Calu3 (cell line): ENCODE measurements around the gene TNF. TPM values are rescaled to one million over a fixed set of nuclear protein-coding genes. Genes with fewer than 3 reads are reported as not detected.
A peak's percentile ranks its signal among the peaks of the same experiment; 100 is the strongest.

ENCODE experiments used
- Bru-seq: library from RNA; stranded (reverse); fragments of 400-500 nt; gene quantifications from one replicate; lab custom pipeline; 2021; lab: Mats Ljungman, UMichigan
- BruChase-seq, 2 experiments: library from RNA; stranded (reverse); fragments of 400-500 nt; gene quantifications; one replicate each; lab custom pipeline; 2021; lab: Mats Ljungman, UMichigan
- BruUV-seq: library from RNA; stranded (reverse); fragments of 400-500 nt; replicated peaks from 2 replicates; lab custom pipeline; 2021; lab: Mats Ljungman, UMichigan
- CTCF ChIA-PET: fragments of 300-600 bp; sonication (Branson Sonifier 250); formaldehyde crosslinking; loops from one replicate; lab custom pipeline; 2022; ENCODE audit warnings: antibody characterized with exemption; lab: Charles Lee
- DNase-seq: peaks from one replicate; pipeline ENCODE4 v3.0.0; 2022
- H3K27ac Mint-ChIP-seq: one replicate; pipeline ENCODE4 v1.8.0; 2022; ENCODE audit warnings: mixed read lengths; ENCODE audit not compliant: unreplicated experiment
- H3K27me3 Mint-ChIP-seq: one replicate; pipeline ENCODE4 v1.8.0; 2022; ENCODE audit warnings: mixed read lengths; ENCODE audit not compliant: unreplicated experiment
- H3K36me3 Mint-ChIP-seq: one replicate; pipeline ENCODE4 v1.8.0; 2022; ENCODE audit warnings: mild to moderate bottlenecking, moderate library complexity, mixed read lengths; ENCODE audit not compliant: insufficient read depth, unreplicated experiment
- H3K4me1 Mint-ChIP-seq: one replicate; pipeline ENCODE4 v1.8.0; 2022; ENCODE audit warnings: mild to moderate bottlenecking, low read depth, mixed read lengths; ENCODE audit not compliant: unreplicated experiment
- H3K4me3 Mint-ChIP-seq: one replicate; pipeline ENCODE4 v1.8.0; 2022; ENCODE audit warnings: mild to moderate bottlenecking, low read depth, moderate library complexity, mixed read lengths; ENCODE audit not compliant: unreplicated experiment
- H3K9me3 Mint-ChIP-seq: one replicate; pipeline ENCODE4 v1.8.0; 2022; ENCODE audit warnings: low read depth, mixed read lengths; ENCODE audit not compliant: unreplicated experiment
- intact Hi-C: fragments of 100-400 bp; cut with micrococcal nuclease; formaldehyde crosslinking; loops from one replicate; pipeline ENCODE4 v1.10.0; 2022; ENCODE audit not compliant: unreplicated experiment
- long read RNA-seq: library from polyadenylated mRNA; stranded (forward); transcript quantifications from one replicate; pipeline ENCODE4 v2.0.0, GENCODE V29; 2022
- total RNA-seq: library from RNA; stranded (reverse); gene quantifications from 2 replicates; pipeline ENCODE4 v1.2.3, GENCODE V29; 2022
- TF ChIP-seq, protein P1 (sequence below): fragments of 200-600 bp; IDR thresholded peaks from one replicate; pipeline ENCODE4 v1.8.0; 2022; ENCODE audit warnings: antibody characterized with exemption; ENCODE audit not compliant: unreplicated experiment

The TNF gene
- total RNA-seq (0.22 and 0.68 TPM in 2 replicates), Bru-seq, nascent RNA (percentile 25 among the genes with signal in this experiment), BruChase-seq, experiment 1, labeled RNA remaining after a 6-hour chase (percentile 33 among the genes with signal in this experiment), BruChase-seq, experiment 2, labeled RNA remaining after a 2-hour chase (percentile 33 among the genes with signal in this experiment)
- long read RNA-seq: 0 reads

DNA sequence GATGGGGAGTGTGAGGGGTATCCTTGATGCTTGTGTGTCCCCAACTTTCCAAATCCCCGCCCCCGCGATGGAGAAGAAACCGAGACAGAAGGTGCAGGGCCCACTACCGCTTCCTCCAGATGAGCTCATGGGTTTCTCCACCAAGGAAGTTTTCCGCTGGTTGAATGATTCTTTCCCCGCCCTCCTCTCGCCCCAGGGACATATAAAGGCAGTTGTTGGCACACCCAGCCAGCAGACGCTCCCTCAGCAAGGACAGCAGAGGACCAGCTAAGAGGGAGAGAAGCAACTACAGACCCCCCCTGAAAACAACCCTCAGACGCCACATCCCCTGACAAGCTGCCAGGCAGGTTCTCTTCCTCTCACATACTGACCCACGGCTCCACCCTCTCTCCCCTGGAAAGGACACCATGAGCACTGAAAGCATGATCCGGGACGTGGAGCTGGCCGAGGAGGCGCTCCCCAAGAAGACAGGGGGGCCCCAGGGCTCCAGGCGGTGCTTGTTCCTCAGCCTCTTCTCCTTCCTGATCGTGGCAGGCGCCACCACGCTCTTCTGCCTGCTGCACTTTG is at the start of gene TNF:
Gene TNF (plus strand): TSS at position 231 of the 567 bp plus-strand sequence. CDS start 177 bp downstream, at position 408.
- intact Hi-C loops: no loop called here
- H3K4me3 Mint-ChIP-seq: no peak within 1 kb of the TSS
- peaks cover 53% of the 10 kb centered on the region for H3K27me3 Mint-ChIP-seq
- CTCF ChIA-PET: interaction anchor here (1.0 to 1.4 kb wide), 3 partner anchors 21 to 28 kb away, joined by 3 to 5 read pairs (median 4); partner anchors contain the start of gene NFKBIL1
- TF ChIP-seq, protein P1, sequence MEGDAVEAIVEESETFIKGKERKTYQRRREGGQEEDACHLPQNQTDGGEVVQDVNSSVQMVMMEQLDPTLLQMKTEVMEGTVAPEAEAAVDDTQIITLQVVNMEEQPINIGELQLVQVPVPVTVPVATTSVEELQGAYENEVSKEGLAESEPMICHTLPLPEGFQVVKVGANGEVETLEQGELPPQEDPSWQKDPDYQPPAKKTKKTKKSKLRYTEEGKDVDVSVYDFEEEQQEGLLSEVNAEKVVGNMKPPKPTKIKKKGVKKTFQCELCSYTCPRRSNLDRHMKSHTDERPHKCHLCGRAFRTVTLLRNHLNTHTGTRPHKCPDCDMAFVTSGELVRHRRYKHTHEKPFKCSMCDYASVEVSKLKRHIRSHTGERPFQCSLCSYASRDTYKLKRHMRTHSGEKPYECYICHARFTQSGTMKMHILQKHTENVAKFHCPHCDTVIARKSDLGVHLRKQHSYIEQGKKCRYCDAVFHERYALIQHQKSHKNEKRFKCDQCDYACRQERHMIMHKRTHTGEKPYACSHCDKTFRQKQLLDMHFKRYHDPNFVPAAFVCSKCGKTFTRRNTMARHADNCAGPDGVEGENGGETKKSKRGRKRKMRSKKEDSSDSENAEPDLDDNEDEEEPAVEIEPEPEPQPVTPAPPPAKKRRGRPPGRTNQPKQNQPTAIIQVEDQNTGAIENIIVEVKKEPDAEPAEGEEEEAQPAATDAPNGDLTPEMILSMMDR: no peak
- H3K9me3 Mint-ChIP-seq: no peaks in the 10 kb centered on the region
- H3K36me3 Mint-ChIP-seq: no peaks in the 10 kb centered on the region
- no TSS peak for BruUV-seq
- no peak within 1 kb of the TSS for H3K27ac Mint-ChIP-seq
- peaks cover 2% of the 10 kb centered on the region for H3K4me1 Mint-ChIP-seq
- no peak for DNase-seq

DNA sequence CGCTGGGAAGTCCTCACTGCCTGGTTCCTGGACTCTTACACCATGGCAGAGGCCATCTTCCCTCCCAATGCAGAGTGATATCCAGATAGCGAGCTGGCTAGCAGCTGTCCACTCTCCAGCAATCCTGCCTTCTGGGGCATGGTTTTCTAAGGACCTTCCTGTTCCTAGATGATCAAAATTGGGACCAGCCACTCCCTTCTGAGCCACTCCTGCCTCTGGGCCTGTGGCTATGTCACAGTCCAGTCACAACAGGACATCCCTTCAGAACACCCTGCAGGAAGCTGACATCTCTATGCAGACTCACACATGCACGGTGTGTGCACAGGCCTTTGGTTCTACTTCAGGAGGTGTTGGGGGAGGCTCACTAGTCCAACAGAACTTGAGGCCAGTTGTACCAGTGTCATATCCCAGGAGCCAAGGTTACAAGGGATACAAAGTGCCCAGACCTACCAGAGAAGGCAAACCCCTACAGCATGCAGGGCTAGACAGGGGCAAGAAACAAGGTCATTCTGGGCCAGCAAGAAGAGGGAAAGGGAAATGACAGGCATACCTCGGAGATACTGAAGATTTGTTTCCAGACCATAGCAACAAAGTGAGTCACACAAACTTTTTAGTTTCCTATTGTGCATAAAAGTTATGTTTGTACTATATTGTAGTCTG is 49.3 kb upstream of the TNF start:
- H3K36me3 Mint-ChIP-seq: peaks cover 30% of the 10 kb centered on the region
- DNase-seq: no peak
- BruUV-seq: no TSS peak
- no peak overlapping the region for H3K4me3 Mint-ChIP-seq
- H3K4me1 Mint-ChIP-seq: peaks cover 24% of the 10 kb centered on the region
- H3K9me3 Mint-ChIP-seq: no peaks in the 10 kb centered on the region
- H3K27me3 Mint-ChIP-seq: peaks cover 11% of the 10 kb centered on the region
- CTCF ChIA-PET: interaction anchor here (0.8 kb wide), 1 partner anchor 15 kb away, joined by 7 read pairs; the partner anchor contains the start of gene DDX39B
- intact Hi-C loops: no loop called here
- TF ChIP-seq, protein P1: no peak
- H3K27ac Mint-ChIP-seq: no peak overlapping the region

DNA sequence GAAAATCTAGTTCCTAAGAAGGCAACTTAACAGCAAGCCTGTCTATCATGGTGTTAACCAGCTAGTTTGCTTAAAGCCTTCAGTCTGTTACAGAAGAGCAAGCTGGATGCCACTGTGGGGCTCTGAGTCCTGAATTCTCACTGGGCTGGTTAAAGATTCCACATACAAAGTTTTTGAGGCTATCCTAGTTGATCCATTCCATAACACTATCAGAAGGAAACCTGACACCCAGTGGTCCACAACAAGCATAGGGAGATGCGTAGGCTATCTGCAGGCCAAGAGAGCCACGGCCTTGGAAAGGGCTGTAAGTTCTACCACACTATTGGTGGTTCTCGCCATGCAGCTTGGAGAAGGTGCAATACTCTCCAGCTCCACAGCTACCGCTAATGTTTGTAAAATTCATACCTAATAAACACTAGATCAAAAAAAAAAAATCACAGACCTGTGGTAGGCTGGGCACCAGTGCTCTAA is 47.0 kb upstream of the TNF start:
- peak overlapping the region; percentile 22 for H3K27ac Mint-ChIP-seq

DNA sequence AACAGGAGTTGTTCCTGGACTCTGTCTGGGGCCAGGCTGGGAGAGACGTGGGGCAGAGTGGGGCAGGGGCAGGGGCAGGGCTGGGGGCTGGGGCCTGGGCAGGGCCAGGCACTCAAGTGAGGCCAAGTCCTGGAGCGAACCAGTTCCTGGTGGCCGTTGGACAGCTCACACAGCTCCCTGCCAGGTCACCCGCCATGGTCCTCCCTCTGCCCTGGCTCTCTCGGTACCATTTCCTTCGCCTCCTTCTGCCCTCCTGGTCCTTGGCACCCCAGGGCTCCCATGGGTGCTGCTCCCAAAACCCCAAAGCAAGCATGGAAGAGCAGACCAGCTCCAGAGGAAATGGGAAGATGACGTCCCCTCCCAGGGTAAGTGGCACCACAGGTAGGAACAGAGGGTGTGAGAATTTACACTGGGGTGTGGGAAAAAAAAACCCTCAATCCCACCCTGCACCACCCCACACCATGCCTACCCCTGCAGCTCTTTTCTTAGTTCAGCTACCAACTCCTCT is 46.5 kb upstream of the TNF start, which contains the start of gene MCCD1:
Gene MCCD1 (plus strand): TSS at position 142 of the 508 bp plus-strand sequence. CDS start 53 bp downstream, at position 195.
- CTCF ChIA-PET: interaction anchor here (1.8 kb wide), 1 partner anchor 13 kb away, joined by 11 read pairs; the partner anchor contains the start of gene DDX39B
- BruUV-seq: no TSS peak
- Mint-ChIP-seq H3K36me3 (peaks cover 58% of the 10 kb centered on the region), H3K4me1 (peaks cover 32% of the 10 kb centered on the region), H3K27me3 (no peaks in the 10 kb centered on the region), H3K4me3 (no peak within 1 kb of the TSS), H3K27ac (peak within 1 kb of the TSS; percentile 22), H3K9me3 (no peaks in the 10 kb centered on the region)
- no peak for DNase-seq
- intact Hi-C loops: no loop called here
- TF ChIP-seq, protein P1: no peak

More for the DNA sequence above, 47.0 kb upstream of the TNF start:
- DNase-seq: no peak
- TF ChIP-seq, protein P1: no peak
- no peak overlapping the region for H3K4me3 Mint-ChIP-seq
- no peaks in the 10 kb centered on the region for H3K9me3 Mint-ChIP-seq
- peaks cover 53% of the 10 kb centered on the region for H3K36me3 Mint-ChIP-seq
- intact Hi-C loops: no loop called here
- no TSS peak for BruUV-seq
- CTCF ChIA-PET: interaction anchor here (1.8 kb wide), 1 partner anchor 13 kb away, joined by 11 read pairs; the partner anchor contains the start of gene DDX39B
- peaks cover 32% of the 10 kb centered on the region for H3K4me1 Mint-ChIP-seq
- H3K27me3 Mint-ChIP-seq: no peaks in the 10 kb centered on the region
